Kasumi-1 (cell line): ENCODE results near the gene TNFRSF11A.

Experiments used
- DNase-seq, 2 experiments: peaks; one replicate each; lab custom pipeline; 2025; lab: John Stamatoyannopoulos, UW

Gene TNFRSF11A

DNA sequence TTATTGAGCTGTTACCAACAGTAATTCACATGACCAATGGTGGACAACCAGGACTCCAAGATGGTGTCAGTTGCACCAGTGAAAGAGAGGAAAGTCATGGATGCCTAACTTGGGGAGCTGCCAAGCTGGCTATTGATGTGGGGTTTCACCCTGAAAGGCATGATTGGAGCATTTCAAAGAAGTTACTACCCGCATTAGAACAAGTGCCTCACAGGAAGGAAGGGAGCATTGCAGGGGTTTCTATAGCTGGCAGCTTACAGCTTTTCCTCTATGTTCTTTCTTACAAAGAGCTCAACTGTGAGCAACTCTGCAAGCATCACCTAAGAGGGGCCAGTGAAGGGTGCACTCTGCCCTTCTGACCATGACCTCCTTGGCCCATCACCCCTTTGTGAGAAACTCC lies 93.1 kb downstream of the TNFRSF11A start:
- DNase-seq: no peak

DNA sequence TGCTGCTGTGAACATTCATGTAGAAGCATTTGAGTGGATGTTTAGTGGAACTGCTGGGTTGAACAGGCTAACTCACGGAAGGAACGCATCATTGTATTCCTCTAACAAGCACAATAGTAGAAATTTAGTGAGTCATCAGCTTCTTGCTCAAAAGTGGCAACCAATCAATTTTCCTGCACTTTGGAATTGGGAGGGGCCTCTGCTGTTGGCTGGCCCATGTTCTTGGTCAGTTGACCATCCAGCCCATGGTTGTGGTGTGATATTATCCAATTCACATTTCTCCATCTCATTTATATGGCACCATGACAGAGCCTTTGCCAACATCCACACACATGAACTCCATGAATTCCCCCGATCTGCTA lies 95.0 kb downstream of the TNFRSF11A start:
- no peak for DNase-seq

DNA sequence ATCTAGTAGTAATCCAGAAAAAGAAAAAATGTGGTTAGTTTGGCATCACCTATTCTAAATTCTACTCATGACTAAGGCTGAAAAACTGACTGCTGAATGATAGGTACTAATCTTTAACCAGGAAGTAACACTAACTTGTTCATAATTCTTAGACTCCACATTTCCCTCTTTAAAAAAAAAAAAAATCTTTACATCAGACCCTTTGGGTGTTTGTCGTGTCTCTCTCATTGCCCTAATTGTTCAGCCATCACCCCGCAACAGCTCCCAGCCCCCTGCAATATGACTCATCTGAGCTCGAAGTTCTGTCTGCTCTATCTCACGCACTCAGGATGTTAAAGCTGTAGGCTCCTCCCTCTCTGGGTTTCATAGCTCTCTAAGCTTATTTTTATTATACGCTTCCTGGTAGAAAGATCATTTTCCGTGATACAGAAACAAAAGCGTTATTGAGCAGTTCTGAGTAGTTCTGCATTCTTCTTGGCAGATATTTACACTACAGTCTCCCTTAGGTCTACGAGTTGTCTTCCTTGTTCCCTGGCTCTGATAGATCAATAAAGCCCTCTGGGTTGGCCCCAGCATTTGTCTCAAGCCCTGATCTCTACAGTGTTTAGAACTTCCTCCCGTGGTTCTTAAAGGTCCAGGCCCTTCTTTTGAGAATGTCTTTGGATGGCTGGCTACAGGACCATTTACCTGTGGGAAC lies 95.6 kb downstream of the TNFRSF11A start:
- no peak for DNase-seq

DNA sequence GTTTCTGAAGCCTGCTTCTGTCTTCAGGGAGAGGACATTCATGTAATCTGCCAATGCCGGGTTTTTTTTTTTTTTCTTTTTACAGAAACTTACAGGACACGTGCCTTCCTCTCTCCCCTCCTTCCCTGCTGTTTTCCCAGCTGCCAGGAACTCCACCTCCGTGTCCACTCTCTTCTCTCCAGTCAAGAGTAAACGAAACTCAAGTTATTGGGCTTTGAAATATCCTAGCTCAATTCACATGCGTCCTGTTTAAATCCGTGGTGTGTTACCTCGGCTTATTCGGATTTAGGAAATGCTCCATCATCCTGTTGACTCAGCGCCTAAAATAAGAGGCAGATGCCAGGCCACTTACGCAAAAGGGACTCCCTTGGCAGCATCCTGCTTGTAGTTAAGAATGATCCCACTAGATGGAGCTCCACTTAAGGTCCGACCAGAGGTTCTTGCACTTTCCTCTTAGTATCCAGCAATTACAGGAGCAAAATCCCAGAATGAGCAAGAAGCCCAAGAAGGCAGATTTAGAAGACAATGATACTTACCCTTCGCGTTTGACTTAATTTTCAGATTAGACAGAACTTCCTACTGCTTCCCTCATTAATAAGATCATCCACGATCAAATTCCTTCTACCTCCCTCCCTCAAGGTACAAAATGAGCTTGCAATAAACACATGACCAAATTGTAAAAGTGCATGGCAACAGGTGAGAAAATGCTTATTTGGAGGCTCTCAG lies 100.5 kb downstream of the TNFRSF11A start:
- peak; percentile 86 to 91 for DNase-seq

DNA sequence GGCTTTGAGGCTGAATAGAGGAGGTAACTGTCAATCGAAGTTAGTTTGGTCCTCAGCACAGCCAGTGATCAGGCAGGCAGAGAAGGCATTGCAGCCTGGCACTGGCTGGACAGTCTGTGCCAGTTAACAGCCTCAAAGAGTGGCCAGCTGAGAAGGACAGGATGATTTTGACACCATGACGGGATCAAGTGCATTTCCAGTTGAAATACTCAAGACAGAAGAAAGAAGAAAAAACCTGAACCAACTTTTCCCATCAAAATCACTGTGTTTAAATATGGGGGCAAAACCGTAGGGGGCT lies 101.0 kb downstream of the TNFRSF11A start:
- DNase-seq: no peak

DNA sequence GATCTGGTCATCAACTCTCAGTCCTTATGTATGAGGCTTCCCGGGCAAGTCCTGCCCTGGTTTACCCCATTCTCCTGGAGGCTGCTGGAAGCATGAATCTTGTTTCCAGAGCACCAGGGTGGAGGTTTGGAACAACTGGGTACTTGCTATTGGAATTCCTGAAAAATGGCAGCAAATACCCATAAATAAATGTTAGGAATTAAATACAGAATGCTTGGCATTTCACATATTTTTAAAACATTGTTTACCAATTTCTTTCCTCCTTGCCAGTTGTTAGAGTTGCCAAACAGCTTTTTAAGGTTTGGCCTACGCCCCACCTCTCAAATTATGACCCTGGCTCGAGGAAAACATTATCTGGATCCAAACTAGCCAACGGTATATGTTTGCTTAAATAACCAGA lies 107.1 kb downstream of the TNFRSF11A start:
- DNase-seq: no peak

DNA sequence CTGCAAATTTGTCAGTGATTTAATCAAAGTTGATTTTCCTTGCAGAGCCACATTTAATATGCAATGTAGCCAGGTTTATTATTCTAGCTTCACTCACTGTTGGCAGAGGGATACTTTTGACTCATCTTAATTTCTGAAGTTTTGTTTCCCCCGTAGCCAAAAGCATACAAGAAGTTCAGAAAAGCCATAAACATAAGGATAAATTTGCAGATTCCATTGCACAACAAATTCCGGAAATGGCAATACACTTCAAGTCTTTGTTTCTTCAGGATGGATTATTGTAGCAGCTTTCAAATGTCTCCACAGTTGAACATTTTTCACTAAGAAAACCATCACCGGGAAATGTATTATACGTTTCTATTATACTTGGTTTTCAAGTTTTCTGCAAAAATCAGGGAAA lies 109.7 kb downstream of the TNFRSF11A start:
- DNase-seq: no peak

DNA sequence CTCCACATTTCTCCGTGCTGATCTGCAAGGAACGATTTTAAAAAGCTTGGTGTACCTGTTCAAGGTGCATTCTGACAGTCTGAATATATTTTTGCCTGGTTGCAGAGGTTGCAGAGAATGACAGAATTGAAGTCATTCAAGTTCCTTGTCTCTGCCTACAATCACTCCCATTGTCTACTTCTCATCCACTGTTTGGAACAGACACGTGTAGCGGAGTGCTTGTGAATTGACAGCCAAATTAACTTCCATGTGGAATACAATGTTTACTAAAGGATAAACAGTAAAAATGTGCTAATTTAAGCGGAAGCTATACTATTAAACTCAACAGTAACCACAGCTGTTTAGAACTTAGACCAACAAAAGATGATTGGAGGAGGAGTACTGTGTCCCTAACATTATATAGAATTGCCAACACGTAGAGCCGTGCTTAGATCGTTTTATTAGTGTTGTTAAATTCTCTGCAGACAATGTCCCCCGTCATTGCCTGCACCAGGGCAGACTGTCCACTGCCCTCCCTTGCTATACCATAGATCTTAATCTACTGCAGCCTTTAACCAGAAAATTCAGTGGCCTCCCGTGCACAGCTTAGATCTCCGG lies 110.4 kb downstream of the TNFRSF11A start:
- no peak for DNase-seq

DNA sequence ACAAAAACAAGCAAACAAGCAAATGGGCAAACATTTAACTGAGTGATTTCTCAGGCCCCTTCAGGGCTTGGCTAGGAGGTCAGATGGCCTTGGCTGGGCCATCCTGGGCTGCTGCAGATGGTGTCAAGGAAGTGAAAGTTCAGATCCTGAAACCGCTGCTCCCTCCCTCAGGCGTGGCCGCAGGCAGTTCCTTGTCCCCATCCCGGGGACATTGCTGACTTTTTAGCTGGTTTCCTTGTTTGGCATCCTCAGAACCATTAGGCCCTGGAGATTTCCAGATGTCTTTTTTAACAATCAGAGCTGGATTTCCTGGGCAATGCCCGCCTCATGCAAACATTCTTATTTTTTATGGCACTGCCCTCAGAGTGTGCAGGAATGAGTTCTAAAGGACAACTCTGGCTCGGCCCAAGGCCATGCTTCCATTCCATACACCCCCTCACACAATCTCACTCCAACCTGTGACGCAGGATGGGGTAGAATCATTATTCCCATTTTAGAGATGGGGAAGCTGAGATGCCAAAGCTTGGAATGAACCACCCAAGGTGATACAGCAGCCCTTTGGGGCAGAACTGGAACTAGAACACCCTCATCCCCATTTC lies 111.6 kb downstream of the TNFRSF11A start:
- no peak for DNase-seq

DNA sequence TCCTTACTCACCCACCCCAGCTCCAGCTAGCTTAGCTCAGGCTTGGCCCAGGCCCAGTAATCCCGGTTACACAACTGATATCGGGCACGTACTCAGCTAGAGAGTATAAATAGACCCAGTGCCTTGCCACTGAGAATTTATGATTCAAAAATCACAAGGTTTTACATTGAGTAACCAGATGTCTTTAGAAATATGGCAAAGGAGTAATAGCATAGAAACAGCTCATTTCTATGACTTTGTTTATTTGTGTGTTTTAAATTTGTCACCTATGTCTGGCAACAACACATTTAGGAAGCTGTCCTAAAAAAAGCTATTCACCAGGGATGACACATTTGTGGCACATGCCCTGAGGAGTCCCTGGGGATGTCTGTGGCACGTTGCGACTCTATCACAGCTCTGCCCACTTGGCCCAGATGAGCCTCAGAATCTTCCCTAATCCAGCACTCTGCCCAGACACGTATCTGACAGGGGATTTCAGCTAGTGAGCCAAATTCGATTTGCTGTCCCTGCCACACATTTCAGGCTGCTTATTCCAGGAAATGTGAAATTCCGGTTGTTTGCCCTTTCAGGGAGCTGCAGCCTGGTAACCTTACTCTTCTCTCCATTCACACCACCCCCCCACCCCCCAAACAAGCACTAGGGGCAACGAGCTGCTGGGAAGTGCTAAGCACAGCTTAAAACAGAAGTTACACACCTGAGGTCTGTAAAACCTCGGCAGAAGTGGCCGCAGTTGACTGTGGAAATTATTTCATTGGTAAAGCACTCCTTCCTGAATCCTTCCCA lies 112.3 kb downstream of the TNFRSF11A start:
- DNase-seq: no peak

DNA sequence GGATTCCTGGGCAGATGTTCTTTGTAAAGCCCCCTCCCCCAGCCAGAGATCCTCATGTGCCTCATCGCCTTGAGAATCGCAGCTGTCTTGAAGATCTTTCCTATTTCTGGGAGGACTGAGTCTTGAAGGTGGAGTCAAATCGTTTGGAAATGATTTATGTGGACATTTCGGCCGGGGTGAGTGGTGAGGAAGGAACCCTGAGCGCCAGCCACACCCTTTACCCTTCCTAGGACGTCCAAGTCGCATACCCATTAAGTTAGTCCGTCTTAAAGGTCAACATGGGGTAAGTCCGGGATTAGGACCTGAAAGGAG lies 112.9 kb downstream of the TNFRSF11A start:
- DNase-seq: no peak

DNA sequence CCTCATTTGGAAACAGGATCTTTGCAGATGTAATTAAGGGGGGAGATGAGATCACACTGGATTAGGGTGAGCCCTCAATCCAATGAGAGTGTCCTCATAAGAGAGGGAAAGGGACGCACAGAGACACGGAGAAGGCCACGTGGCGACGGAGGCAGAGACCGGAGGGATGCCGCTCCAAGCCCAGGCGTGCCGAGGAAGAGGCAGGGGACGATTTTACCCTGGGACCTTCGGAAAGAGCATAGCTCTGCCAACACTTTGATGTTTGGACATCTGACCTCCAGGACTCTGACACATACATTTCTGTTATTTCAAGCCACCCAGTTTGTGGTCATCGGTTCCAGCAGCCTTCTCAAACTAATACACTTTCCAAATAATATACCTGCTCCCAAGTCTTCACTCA lies 113.3 kb downstream of the TNFRSF11A start:
- DNase-seq: no peak

DNA sequence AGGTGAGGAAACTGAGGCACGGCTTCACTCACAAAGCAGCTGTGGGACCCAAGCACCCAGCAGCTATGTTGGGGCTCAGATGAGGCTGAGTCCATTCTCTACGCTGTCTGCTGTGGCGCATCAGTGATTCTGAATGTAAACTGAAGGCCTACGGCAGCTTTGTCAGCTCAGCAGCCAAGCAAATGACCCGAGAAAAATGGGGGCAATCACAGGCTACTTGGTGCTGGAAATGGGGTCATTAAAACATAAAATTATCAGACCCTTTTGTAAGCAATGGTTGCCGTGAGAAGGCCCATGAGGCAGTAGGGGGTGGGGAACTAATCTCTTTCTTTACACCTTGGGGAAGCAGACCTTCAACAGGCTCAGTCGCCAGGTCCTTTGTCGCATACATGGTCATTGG lies 113.8 kb downstream of the TNFRSF11A start:
- DNase-seq: no peak
